Lower leg skin (tissue), 3 donors: ENCODE measurements around the gene RPS6KC1.

Source experiments
- POLR2A ChIP-seq, 2 donors: fragments of 450-650 bp; IDR thresholded peaks; one replicate each; pipeline ENCODE4 v1.6.1; 2016 to 2017; ENCODE audit warnings: antibody characterized with exemption in 2 of 2, mild to moderate bottlenecking in 1 of 2, moderate library complexity in 1 of 2
- TF ChIP-seq, protein P1 (sequence below), 3 donors: fragments of 450-650 bp; IDR thresholded peaks; one replicate each; pipeline ENCODE4 v1.5.1; 2016; ENCODE audit warnings: antibody characterized with exemption in 3 of 3, mild to moderate bottlenecking in 3 of 3, moderate library complexity in 2 of 3

DNA sequence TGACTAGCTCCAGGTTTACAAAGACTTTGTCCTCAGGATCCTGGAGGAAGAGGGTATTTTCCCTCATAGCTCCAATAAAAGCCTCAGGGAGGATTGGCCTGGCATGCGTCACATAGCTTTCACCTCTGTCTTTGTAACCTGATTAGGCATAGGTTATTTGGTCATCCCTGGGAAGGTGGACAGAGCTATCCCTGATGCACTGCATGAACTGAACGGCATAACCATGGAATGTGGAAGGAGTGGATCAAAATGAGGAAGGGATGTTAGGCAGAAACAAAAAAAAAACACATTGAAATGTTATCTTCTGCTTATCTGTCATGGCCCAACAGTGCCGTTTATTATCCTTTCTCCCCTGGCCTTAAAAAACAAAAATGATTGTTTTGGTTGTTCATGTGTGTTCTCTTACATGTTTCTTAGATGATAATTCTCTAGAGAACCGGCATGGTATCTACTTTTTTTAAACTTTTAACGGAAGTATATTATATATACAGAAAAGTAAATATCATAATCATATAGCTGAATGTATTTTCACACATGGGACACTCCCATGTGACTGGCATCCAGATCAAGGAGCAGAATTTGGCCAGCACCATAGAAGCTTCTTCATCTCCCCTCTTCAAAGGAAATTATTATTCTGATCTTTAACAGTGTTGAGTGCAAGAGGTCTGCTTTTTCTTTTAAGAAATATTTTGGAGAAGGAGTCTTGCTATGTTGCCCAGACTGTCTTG, 85.3 kb downstream of the RPS6KC1 start:
- TF ChIP-seq, protein P1, sequence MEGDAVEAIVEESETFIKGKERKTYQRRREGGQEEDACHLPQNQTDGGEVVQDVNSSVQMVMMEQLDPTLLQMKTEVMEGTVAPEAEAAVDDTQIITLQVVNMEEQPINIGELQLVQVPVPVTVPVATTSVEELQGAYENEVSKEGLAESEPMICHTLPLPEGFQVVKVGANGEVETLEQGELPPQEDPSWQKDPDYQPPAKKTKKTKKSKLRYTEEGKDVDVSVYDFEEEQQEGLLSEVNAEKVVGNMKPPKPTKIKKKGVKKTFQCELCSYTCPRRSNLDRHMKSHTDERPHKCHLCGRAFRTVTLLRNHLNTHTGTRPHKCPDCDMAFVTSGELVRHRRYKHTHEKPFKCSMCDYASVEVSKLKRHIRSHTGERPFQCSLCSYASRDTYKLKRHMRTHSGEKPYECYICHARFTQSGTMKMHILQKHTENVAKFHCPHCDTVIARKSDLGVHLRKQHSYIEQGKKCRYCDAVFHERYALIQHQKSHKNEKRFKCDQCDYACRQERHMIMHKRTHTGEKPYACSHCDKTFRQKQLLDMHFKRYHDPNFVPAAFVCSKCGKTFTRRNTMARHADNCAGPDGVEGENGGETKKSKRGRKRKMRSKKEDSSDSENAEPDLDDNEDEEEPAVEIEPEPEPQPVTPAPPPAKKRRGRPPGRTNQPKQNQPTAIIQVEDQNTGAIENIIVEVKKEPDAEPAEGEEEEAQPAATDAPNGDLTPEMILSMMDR (IDR thresholded peaks at IDR 0.05), result no peak
- TF ChIP-seq POLR2A (IDR thresholded peaks at IDR 0.05), result no peak
